Right renal pelvis (tissue), 4 donors: Measurements from ENCODE around the gene MXD3. TPM values are rescaled to one million over a fixed set of nuclear protein-coding genes. Genes with fewer than 3 reads are reported as not detected.
"Not testable (repeated sequence)": the region's sequence is repeated elsewhere in the genome, so short reads cannot be mapped to it uniquely, and the experiment has no call there.

Experiments used
- DNase-seq, 4 donors: peaks; one replicate each; pipeline ENCODE4 v3.0.0-alpha.2; 2013; ENCODE audit warnings: low read depth in 4 of 4, low spot score in 3 of 4, missing footprints in 1 of 4
- polyA plus RNA-seq, 4 donors: library from polyadenylated mRNA; unstranded; fragments of 120-200 nt; gene quantifications; one replicate each; pipeline ENCODE4 v1.2.1, GENCODE V29; 2013; ENCODE audit not compliant: insufficient read length in 4 of 4

MXD3 gene
- polyA plus RNA-seq, 4 donors, result 13.7 to 23.2 (median 14.5) TPM

DNA sequence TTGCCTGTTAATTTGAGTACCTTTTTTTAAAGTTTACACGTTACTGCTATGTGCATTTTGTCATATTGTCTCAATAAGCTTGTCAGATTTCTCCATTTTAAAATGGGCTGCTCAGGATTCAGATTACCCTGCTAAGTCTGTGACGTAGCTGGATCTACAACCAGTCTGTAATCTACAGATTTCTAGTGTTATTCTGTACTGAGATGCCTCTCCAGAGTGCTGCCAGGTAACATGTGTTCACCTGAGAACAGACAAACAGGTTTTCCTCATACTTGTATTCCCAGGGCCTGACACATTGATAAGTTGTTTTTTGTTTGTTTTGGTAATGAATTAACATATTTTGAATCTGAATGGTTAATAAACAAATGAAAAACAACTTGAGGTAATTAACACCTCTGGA lies 23.5 kb downstream of the MXD3 start:
- no peak for DNase-seq

DNA sequence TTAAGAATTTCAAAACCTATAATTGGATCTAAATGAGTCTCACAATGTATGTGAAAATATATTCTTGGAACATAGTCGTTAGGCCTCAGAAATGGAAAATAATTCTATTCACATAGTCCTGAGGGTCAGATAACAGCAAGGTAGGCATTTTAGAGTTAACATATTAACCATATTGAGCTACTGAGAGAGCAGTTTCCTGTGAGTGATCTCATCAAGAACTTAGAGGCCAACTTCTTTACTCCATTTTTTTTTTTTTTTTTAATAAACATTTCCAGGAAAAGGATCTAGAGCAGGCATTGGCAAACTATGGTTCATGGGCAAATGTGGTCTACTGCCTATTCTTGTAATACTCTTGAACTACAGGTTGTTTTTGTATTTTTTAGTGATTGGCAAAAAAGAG lies 34.8 kb downstream of the MXD3 start:
- DNase-seq, result no peak

DNA sequence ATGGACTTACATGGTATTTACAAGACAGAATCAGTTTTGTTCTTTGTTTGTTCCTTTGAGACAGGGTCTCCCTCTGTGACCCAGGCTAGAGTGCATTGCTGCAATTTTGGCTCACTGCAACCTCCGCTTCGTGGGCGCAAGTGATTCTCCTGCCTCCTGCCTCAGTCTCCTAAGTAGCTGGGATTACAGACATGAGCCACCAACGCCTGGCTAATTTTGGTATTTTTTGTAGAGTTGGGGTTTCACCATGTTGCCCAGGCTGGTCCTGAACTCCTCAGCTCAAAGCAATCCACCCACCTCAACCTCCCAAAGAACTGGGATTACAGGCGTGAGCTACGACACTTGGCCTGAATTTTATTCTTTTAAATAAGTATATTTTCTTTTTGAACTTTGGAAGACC lies 35.8 kb downstream of the MXD3 start:
- no peak for DNase-seq

DNA sequence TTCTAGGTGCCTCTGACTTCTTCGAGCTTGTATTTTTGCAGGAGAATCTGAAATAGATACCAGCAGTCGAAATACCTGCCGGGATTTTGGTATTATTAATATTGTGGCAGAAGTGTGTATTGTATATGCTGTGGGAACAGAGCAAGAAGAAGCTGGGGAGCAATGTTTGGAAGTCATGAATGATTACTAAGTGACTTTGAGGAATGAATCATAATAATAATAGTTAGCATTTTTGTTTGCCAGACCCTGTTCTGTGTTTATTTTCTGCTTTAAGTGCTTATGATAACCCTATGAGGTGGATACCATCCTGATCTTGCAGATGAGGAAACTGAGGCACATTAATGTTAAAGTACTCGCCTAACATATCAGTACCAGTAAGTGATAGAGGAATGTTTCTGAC lies 40.6 kb downstream of the MXD3 start:
- DNase-seq, result no peak

DNA sequence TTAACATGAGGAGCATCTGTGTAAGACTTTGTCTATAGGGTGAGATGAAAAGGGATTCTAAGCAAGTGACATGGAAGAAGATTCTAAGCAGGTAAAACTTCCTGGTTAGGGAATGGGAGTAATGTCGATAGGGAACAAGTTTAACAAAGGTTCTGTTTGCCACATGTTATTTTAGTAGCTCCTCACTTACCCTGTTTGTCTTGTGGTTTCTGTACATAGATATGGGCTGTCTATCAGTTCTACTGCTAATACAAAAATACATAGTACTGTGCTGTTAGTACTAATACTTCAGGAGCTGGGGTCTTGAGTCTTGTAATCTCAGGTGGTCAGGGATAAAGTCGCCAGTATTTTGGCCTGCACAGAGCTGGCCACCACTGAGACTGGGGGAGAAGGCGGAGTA lies 41.0 kb downstream of the MXD3 start:
- DNase-seq, result no peak

DNA sequence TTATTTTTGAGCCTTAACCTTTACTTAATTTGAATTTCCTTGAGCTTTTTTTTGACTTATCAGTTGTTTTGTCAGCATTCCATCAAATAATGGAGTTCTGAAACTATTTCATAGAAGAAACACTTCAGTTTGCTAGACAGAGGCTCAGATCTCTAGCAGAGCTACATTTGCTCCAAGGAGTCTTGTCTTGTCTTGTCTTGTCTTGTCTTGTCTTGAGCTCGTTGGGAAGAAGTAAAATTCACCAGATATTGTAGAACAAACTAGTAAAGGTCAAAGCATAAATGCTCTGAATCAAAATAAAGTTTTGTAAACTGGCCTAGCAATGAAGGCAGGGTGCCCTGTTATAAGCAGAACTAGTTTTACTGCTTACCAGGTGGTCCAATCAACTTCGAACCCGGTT lies 41.7 kb downstream of the MXD3 start:
- no peak for DNase-seq

DNA sequence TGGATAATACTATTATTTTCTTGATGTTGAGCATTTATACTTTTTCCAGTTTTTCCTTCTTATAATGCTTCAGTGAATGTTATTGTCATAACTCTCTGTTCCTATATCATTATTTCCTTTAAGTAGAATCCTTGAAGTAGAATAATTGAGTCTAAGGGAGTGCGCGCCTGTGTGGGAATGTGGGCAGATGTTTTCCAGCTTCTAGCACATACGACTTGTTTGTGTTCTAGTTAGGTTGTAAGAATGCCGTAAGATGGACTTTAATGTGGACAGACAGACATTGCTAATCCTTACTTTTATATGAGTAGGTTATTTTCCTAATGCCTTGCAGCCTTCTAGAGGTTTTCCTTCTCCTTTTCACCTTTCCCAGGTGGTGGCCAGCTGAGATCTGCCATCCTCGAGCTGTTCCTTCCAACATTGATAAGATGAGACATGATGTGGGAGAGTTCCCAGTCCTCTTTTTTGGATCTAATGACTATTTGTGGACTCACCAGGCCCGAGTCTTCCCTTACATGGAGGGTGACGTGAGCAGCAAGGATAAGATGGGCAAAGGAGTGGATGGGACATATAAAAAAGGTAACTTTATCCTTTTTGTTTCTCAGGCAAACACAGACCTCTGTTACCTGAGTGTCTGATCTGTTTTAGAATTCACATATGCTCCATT lies 42.3 kb downstream of the MXD3 start:
- no peak for DNase-seq

DNA sequence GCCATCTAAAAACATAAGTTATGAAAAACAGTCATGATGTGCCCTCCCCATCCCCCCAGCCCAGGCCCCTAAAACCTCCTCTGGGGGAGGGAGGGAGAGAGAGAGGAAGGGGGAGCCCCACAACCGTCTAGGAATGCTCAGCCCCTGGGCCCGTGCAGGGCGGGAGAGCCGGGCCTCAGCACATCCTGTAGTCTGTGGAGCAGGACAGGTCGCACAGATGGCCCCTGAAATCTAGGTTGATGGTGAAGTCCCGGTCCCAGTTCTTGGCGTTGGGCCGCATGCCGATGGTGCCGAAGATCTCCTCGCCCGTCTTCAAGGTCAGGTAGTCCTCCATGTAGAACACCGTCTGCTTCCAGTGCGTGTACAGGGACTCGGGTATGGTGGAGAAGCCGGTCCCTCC lies 46.3 kb downstream of the MXD3 start:
- DNase-seq, result no peak

DNA sequence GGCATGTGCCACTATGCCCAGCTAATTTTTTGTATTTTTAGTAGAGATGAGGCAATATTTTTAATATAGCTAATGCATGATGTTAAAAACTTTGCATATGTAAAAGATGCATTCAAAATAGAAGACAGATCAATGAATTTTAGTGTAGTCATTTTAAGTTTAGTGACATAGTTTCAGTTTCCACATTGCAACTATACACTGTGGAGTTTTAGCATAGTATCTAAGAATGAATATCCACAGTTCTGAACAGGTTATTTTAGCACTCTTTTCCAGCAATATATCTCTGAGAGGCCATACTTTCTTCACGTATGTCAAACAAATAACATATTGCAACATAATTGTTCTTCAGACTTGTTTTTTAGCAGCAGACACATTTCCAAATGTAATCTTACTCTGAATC lies 47.5 kb downstream of the MXD3 start:
- no peak for DNase-seq

DNA sequence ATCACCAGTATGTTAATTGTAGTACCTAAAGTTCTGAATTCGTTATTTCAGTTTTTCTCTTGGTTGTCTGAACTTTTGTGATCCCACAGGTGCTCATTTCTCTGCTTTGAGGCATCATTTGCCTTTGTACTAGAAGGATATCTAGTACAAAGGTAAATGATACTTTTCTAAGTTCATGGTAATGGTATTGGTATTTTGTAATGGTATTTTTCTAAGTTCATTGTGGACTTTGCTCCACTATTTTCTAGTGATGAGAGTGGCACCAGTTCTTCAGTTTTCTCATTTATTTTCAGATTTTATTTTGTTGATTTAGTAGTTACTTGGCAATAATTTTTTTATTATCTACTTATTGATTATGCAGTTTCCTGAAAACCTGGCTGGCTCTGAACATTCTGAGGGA lies 50.2 kb downstream of the MXD3 start:
- no peak for DNase-seq

DNA sequence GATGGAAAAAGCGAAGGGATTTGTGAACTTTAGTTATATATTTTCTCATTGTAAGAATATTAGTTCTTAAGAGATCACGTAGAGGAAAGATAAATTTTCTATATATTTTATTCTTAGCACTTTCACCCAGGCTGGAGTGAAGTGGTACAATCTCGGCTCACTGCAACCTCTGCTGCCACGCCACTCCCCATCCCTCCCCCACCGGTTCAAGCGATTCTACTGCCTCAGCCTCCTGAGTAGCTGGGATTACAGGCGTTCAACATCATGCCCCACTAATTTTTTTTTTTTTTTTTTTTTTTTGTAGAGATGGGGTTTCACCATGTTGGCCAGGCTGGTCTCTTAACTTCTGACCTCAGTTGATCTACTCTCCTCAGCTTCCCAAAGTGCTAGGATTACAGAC lies 50.7 kb downstream of the MXD3 start:
- DNase-seq, result no peak

DNA sequence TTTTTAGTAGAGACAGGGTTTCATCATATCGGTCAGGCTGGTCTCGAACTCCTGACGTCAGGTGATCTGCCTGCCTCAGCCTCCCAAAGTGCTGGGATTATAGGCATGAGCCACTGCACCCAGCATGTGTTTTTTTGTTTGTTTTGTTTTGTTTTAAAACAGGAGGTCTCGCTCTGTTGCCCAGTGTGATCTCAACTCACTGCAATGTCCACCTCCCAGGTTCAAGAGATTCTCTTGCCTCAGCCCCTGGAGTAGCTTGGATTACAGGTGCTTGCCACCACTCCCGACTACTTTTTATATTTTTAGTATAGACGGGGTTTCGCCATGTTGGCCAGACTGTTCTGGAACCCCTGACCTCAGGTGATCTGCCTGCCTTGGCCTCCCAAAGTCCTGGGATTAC lies 53.0 kb downstream of the MXD3 start:
- DNase-seq, result not testable (repeated sequence)

Other genes with a start within 250 kb of the MXD3 start
- 10 to 100 TPM; 61.5 to 93.3 (median 63.3) TPM for gene FGFR4, start 225.0 kb downstream of the MXD3 start, polyA plus RNA-seq
- 10 to 100 TPM; 60.5 to 67.0 (median 64.6) TPM for gene NSD1, start 178.1 kb downstream of the MXD3 start, polyA plus RNA-seq
- gene RAB24, start 8.2 kb downstream of the MXD3 start, polyA plus RNA-seq, result 10 to 100 TPM; 24.8 to 38.2 (median 27.3) TPM
- gene PRELID1, start 8.1 kb downstream of the MXD3 start, polyA plus RNA-seq, result 100 to 1,000 TPM; 123 to 153 (median 136) TPM
- gene LMAN2, start 39.8 kb upstream of the MXD3 start, polyA plus RNA-seq, result 100 to 1,000 TPM; 114 to 166 (median 126) TPM
- 10 to 100 TPM; 11.9 to 18.7 (median 15.3) TPM for gene RGS14, start 46.0 kb upstream of the MXD3 start, polyA plus RNA-seq
- 100 to 1,000 TPM; 134 to 198 (median 174) TPM for gene SLC34A1, start 72.5 kb upstream of the MXD3 start, polyA plus RNA-seq
- gene PFN3, start 88.8 kb upstream of the MXD3 start, polyA plus RNA-seq, result 1 to 10 TPM in 3 of 4 donors, under 1 TPM in 1; 0.50 to 2.2 (median 1.1) TPM
- gene F12, start 97.7 kb upstream of the MXD3 start, polyA plus RNA-seq, result 10 to 100 TPM in 1 of 4 donors, 1 to 10 TPM in 3; 4.6 to 11.3 (median 5.8) TPM
- 10 to 100 TPM; 20.4 to 29.2 (median 23.0) TPM for gene GRK6, start 114.8 kb upstream of the MXD3 start, polyA plus RNA-seq
- 1 to 10 TPM in 3 of 4 donors, under 1 TPM in 1; 0.83 to 3.8 (median 1.2) TPM for gene PRR7, start 134.9 kb upstream of the MXD3 start, polyA plus RNA-seq
- gene DBN1, start 161.7 kb upstream of the MXD3 start, polyA plus RNA-seq, result 100 to 1,000 TPM; 169 to 203 (median 179) TPM
- 100 to 1,000 TPM in 2 of 4 donors, 10 to 100 TPM in 2; 82.9 to 129 (median 96.9) TPM for gene PDLIM7, start 185.7 kb upstream of the MXD3 start, polyA plus RNA-seq
- 1 to 10 TPM; 3.6 to 6.3 (median 4.8) TPM for gene DOK3, start 197.9 kb upstream of the MXD3 start, polyA plus RNA-seq
- 10 to 100 TPM; 85.1 to 97.1 (median 91.8) TPM for gene DDX41, start 205.1 kb upstream of the MXD3 start, polyA plus RNA-seq
- 10 to 100 TPM; 68.7 to 99.1 (median 75.3) TPM for gene FAM193B, start 242.7 kb upstream of the MXD3 start, polyA plus RNA-seq